Measurements from ENCODE around the gene AGPAT1.

GRCh38 chr6:32213649-32214048 lies 37.8 kb upstream of the AGPAT1 start:
- no peak for TF ChIP-seq CTCF (IDR thresholded peaks at IDR 0.05; ENCODE audit: insufficient read depth, low read length, poor library complexity, severe bottlenecking)
- TF ChIP-seq EZH2phosphoT487 (conservative IDR thresholded peaks at IDR 0.05; ENCODE audit: low read length): no peak
